Measurements from ENCODE around the gene PTPRN2. TPM values are rescaled to one million over a fixed set of nuclear protein-coding genes. Genes with fewer than 3 reads are reported as not detected.

PTPRN2 gene
- total and polyA plus RNA-seq, 2 of the 13 experiments (the other 11 are each of a cell fraction or from before 2014, with no cell fraction given), result 2.5 to 24.2 TPM

GRCh38 chr7:158495786-158496185 is 91.8 kb downstream of the PTPRN2 start (continued):
- TF ChIP-seq, protein P1, sequence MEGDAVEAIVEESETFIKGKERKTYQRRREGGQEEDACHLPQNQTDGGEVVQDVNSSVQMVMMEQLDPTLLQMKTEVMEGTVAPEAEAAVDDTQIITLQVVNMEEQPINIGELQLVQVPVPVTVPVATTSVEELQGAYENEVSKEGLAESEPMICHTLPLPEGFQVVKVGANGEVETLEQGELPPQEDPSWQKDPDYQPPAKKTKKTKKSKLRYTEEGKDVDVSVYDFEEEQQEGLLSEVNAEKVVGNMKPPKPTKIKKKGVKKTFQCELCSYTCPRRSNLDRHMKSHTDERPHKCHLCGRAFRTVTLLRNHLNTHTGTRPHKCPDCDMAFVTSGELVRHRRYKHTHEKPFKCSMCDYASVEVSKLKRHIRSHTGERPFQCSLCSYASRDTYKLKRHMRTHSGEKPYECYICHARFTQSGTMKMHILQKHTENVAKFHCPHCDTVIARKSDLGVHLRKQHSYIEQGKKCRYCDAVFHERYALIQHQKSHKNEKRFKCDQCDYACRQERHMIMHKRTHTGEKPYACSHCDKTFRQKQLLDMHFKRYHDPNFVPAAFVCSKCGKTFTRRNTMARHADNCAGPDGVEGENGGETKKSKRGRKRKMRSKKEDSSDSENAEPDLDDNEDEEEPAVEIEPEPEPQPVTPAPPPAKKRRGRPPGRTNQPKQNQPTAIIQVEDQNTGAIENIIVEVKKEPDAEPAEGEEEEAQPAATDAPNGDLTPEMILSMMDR (CRISPR knock-in tag; IDR thresholded peaks at IDR 0.05), result peak; percentile 70
- TF ChIP-seq STAG1 (CRISPR knock-in tag; IDR thresholded peaks at IDR 0.05) (peak; percentile 70), RAD21 (CRISPR knock-in tag; IDR thresholded peaks at IDR 0.05) (peak; percentile 31; the same call in 1 of the 2 replicates)

DNA sequence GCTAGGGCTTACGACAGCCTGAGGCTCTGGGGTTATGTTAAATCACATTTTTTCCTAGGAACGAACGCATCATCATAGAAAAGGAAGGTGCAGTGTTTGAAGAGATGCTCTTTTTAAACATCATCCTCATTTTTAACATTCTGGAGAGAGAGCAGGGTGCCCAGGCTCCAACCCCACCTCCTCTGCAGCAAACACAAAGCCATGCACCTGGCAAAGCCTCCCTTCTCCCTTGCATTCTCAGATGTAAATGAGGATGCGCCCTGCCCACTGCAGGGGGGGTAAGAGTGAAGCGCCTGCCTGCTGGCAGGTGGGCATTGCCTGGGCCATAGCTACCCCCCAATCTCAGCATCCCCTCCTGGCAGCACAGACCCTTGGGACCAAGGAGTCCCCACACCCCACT is 92.4 kb downstream of the PTPRN2 start:
- Histone ChIP-seq H3K27me3 (ENCODE audit: control insufficient read depth in 1 of 2, insufficient read depth in 2 of 2, low read length in 2 of 2) (no peaks in the 10 kb centered on the region), H3K4me1 (ENCODE audit: insufficient read depth, low read length) (peaks cover 31% of the 10 kb centered on the region), H3K4me3 (replicated peaks in 1 of 3; ENCODE audit: insufficient read depth in 1 of 3, low read depth in 2 of 3, low read length in 3 of 3) (no peak overlapping the region), H3K36me3 (replicated peaks in 1 of 2; ENCODE audit: control insufficient read depth in 1 of 2, insufficient read depth in 2 of 2, low read length in 2 of 2) (no peaks in the 10 kb centered on the region; a peak in 1 of 5 replicates), H3K4me2 (ENCODE audit: low read depth, low read length) (no peak overlapping the region), H3K9me3 (ENCODE audit: low read length) (no peaks in the 10 kb centered on the region), H3K9ac (ENCODE audit: insufficient read depth, low read depth, low read length) (no peak overlapping the region), H4K20me1 (ENCODE audit: insufficient read depth, low read length) (peaks cover 38% of the 10 kb centered on the region), H3K79me2 (ENCODE audit: insufficient read depth, low read length) (peaks cover 3% of the 10 kb centered on the region), H3K27ac (ENCODE audit: extremely low read length, insufficient read depth, low read length) (no peak overlapping the region), H2AFZ (ENCODE audit: low read length) (no peak overlapping the region)
- intact Hi-C loops (cut with micrococcal nuclease; ENCODE audit: unreplicated experiment) (loop anchor here (5.0 to 10.0 kb wide), 4 partner anchors 60 to 270 kb away; no protein-coding TSS in a partner anchor), in situ Hi-C loops (cut with HindIII; ENCODE audit: extremely low pct_ligation_motif_present, low pct_unique_long_range_greater_than_20kb) (no loop called here)
- DNase-seq (ENCODE audit: low spot score) (no peak), ATAC-seq (no peak), FAIRE-seq (no peak)
- 85% methylated on average over 5 of the region's 5 CpGs for WGBS (ENCODE audit: low lambda C conversion rate)
- CTCF ChIA-PET (ENCODE audit: low intra/inter-chr PET ratio, low total read pairs), result no interaction called here
- no TSS peak for BruUV-seq (replicated peaks)
- POLR2A ChIA-PET, result no interaction called here
- TF ChIP-seq SIN3B (IDR thresholded peaks at IDR 0.05; ENCODE audit: low read length) (no peak), KLF9 (CRISPR knock-in tag; IDR thresholded peaks at IDR 0.05; ENCODE audit: low read depth) (no peak), ZNF460 (CRISPR knock-in tag; IDR thresholded peaks at IDR 0.05; ENCODE audit: borderline replicate concordance) (no peak), ZNF251 (CRISPR knock-in tag; IDR thresholded peaks at IDR 0.05) (no peak), MIXL1 (CRISPR knock-in tag; IDR thresholded peaks at IDR 0.05) (no peak), ZNF607 (CRISPR knock-in tag; IDR thresholded peaks at IDR 0.05; ENCODE audit: borderline replicate concordance) (no peak), ZFP36 (IDR thresholded peaks at IDR 0.05; ENCODE audit: borderline replicate concordance, low read depth, low read length, partially characterized antibody) (no peak), ZBTB2 (CRISPR knock-in tag; IDR thresholded peaks at IDR 0.05; ENCODE audit: low read depth) (no peak), ZNF256 (CRISPR knock-in tag; conservative IDR thresholded peaks at IDR 0.05) (no peak), ZNF224 (CRISPR knock-in tag; IDR thresholded peaks at IDR 0.05) (no peak)
- TF ChIP-seq, protein P2, sequence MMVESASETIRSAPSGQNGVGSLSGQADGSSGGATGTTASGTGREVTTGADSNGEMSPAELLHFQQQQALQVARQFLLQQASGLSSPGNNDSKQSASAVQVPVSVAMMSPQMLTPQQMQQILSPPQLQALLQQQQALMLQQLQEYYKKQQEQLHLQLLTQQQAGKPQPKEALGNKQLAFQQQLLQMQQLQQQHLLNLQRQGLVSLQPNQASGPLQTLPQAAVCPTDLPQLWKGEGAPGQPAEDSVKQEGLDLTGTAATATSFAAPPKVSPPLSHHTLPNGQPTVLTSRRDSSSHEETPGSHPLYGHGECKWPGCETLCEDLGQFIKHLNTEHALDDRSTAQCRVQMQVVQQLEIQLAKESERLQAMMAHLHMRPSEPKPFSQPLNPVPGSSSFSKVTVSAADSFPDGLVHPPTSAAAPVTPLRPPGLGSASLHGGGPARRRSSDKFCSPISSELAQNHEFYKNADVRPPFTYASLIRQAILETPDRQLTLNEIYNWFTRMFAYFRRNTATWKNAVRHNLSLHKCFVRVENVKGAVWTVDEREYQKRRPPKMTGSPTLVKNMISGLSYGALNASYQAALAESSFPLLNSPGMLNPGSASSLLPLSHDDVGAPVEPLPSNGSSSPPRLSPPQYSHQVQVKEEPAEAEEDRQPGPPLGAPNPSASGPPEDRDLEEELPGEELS (CRISPR knock-in tag; IDR thresholded peaks at IDR 0.05), result no peak
- TF ChIP-seq, protein P3, sequence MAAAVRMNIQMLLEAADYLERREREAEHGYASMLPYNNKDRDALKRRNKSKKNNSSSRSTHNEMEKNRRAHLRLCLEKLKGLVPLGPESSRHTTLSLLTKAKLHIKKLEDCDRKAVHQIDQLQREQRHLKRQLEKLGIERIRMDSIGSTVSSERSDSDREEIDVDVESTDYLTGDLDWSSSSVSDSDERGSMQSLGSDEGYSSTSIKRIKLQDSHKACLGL (CRISPR knock-in tag; IDR thresholded peaks at IDR 0.05), result no peak
